ENCODE measurements around the gene PCDHA1.
"Not testable (repeated sequence)": the region's sequence is repeated elsewhere in the genome, so short reads cannot be mapped to it uniquely, and the experiment has no call there.

Gene PCDHA1
- total RNA-seq: 0 to 0.04 reads per million in 2 experiments

- DNase-seq (ENCODE audit: low read depth): no peak
Measured at GRCh38 chr5:140785905-140786686, at the start of gene PCDHA1. TSS of gene PCDHA1 (plus strand) at chr5:140786140.

GRCh38 chr5:140737486-140737885 lies 48.5 kb upstream of the PCDHA1 start:
- DNase-seq (ENCODE audit: low read depth): no peak

- DNase-seq (ENCODE audit: low read depth): no peak
Measured at GRCh38 chr5:140741967-140742366, 44.0 kb upstream of the PCDHA1 start.

- DNase-seq (ENCODE audit: low read depth): no peak
Measured at GRCh38 chr5:140753561-140753960, 32.4 kb upstream of the PCDHA1 start.

- DNase-seq (ENCODE audit: low read depth): no peak
Measured at GRCh38 chr5:140764177-140764973, 21.6 kb upstream of the PCDHA1 start.

GRCh38 chr5:140767444-140767843 lies 18.5 kb upstream of the PCDHA1 start:
- DNase-seq (ENCODE audit: low read depth): no peak

- no peak for DNase-seq (ENCODE audit: low read depth)
Measured at GRCh38 chr5:140780512-140780911, 5.4 kb upstream of the PCDHA1 start.

GRCh38 chr5:140787422-140787821 lies 1.5 kb downstream of the PCDHA1 start:
- DNase-seq (ENCODE audit: low read depth): not testable (repeated sequence)

- not testable (repeated sequence) for DNase-seq (ENCODE audit: low read depth)
Measured at GRCh38 chr5:140787849-140788504, 2.0 kb downstream of the PCDHA1 start.

- DNase-seq (ENCODE audit: low read depth): no peak
Measured at GRCh38 chr5:140791089-140791488, 5.1 kb downstream of the PCDHA1 start.

GRCh38 chr5:140794595-140795258 lies 8.8 kb downstream of the PCDHA1 start, which contains the start of gene PCDHA2:
TSS of gene PCDHA2 (plus strand) at chr5:140794852.
- no peak for DNase-seq (ENCODE audit: low read depth)

- no peak for DNase-seq (ENCODE audit: low read depth)
Measured at GRCh38 chr5:140795259-140795641, 9.3 kb downstream of the PCDHA1 start.

GRCh38 chr5:140796072-140796717 lies 10.3 kb downstream of the PCDHA1 start:
- not testable (repeated sequence) for DNase-seq (ENCODE audit: low read depth)

- DNase-seq (ENCODE audit: low read depth): no peak
Measured at GRCh38 chr5:140796718-140797095, 10.8 kb downstream of the PCDHA1 start.

GRCh38 chr5:140800816-140801493 lies 15.0 kb downstream of the PCDHA1 start, which contains the start of gene PCDHA3:
TSS of gene PCDHA3 (plus strand) at chr5:140801057.
- DNase-seq (ENCODE audit: low read depth): no peak

- no peak for DNase-seq (ENCODE audit: low read depth)
Measured at GRCh38 chr5:140801494-140801841, 15.5 kb downstream of the PCDHA1 start.

GRCh38 chr5:140802381-140802780 lies 16.4 kb downstream of the PCDHA1 start:
- not testable (repeated sequence) for DNase-seq (ENCODE audit: low read depth)

GRCh38 chr5:140802781-140803271 lies 16.9 kb downstream of the PCDHA1 start:
- no peak for DNase-seq (ENCODE audit: low read depth)

GRCh38 chr5:140806834-140807775 lies 21.2 kb downstream of the PCDHA1 start, which contains the start of gene PCDHA4:
TSS of gene PCDHA4 (plus strand) at chr5:140807068.
- DNase-seq (ENCODE audit: low read depth): no peak

Measured in T follicular helper cell (primary cell).